ENCODE data around the gene BBX. TPM values are rescaled to one million over a fixed set of nuclear protein-coding genes. Genes with fewer than 3 reads are reported as not detected.
A peak's percentile ranks its signal among the peaks of the same experiment; 100 is the strongest.
"Not testable (repeated sequence)": the region's sequence is repeated elsewhere in the genome, so short reads cannot be mapped to it uniquely, and the experiment has no call there.

The BBX gene
- total RNA-seq, 1 donor from 2014 or later = 38.1 TPM

GRCh38 chr3:107796791-107797190 lies 274.0 kb downstream of the BBX start:
- peak in 1 of 2 donors; percentile 37 for DNase-seq (ENCODE audit: low read depth in 2 of 2)

GRCh38 chr3:107797586-107797985 lies 274.8 kb downstream of the BBX start:
- no peak for DNase-seq (ENCODE audit: low read depth in 2 of 2)

GRCh38 chr3:107798381-107798780 lies 275.6 kb downstream of the BBX start:
- DNase-seq (ENCODE audit: low read depth in 2 of 2) = peak; percentile 45 to 50

- DNase-seq (ENCODE audit: low read depth in 2 of 2) = no peak
These were observed 277.9 kb downstream of the BBX start for GRCh38 chr3:107800710-107801109.

- DNase-seq (ENCODE audit: low read depth in 2 of 2) = no peak
These were observed 280.4 kb downstream of the BBX start for GRCh38 chr3:107803170-107803569.

GRCh38 chr3:107806021-107806420 lies 283.3 kb downstream of the BBX start:
- no peak for DNase-seq (ENCODE audit: low read depth in 2 of 2)

GRCh38 chr3:107806536-107806935 lies 283.8 kb downstream of the BBX start:
- no peak for DNase-seq (ENCODE audit: low read depth in 2 of 2)

GRCh38 chr3:107810171-107811071 lies 287.7 kb downstream of the BBX start:
- DNase-seq (ENCODE audit: low read depth in 2 of 2) = no peak

GRCh38 chr3:107813026-107813425 lies 290.3 kb downstream of the BBX start:
- DNase-seq (ENCODE audit: low read depth in 2 of 2) = no peak

GRCh38 chr3:107816107-107816506 lies 293.3 kb downstream of the BBX start:
- no peak for DNase-seq (ENCODE audit: low read depth in 2 of 2)

GRCh38 chr3:107817076-107817475 lies 294.3 kb downstream of the BBX start:
- no peak for DNase-seq (ENCODE audit: low read depth in 2 of 2)

- DNase-seq (ENCODE audit: low read depth in 2 of 2) = no peak
These were observed 295.3 kb downstream of the BBX start for GRCh38 chr3:107818025-107818424.

- DNase-seq (ENCODE audit: low read depth in 2 of 2) = no peak
These were observed 296.9 kb downstream of the BBX start for GRCh38 chr3:107819656-107820055.

- no peak for DNase-seq (ENCODE audit: low read depth in 2 of 2)
These were observed 299.5 kb downstream of the BBX start for GRCh38 chr3:107822308-107822707.

- DNase-seq (ENCODE audit: low read depth in 2 of 2) = no peak
These were observed 302.1 kb downstream of the BBX start for GRCh38 chr3:107824822-107825371.

- DNase-seq (ENCODE audit: low read depth in 2 of 2) = no peak
These were observed 302.8 kb downstream of the BBX start for GRCh38 chr3:107825556-107825955.

- DNase-seq (ENCODE audit: low read depth in 2 of 2) = no peak
These were observed 304.0 kb downstream of the BBX start for GRCh38 chr3:107826727-107827126.

- no peak for DNase-seq (ENCODE audit: low read depth in 2 of 2)
These were observed 306.4 kb downstream of the BBX start for GRCh38 chr3:107829185-107829584.

GRCh38 chr3:107831590-107831989 lies 308.8 kb downstream of the BBX start:
- no peak for DNase-seq (ENCODE audit: low read depth in 2 of 2)

- no peak for DNase-seq (ENCODE audit: low read depth in 2 of 2)
These were observed 310.3 kb downstream of the BBX start for GRCh38 chr3:107833043-107833442.

- no peak for DNase-seq (ENCODE audit: low read depth in 2 of 2)
These were observed 311.1 kb downstream of the BBX start for GRCh38 chr3:107833722-107834416.

GRCh38 chr3:107835001-107835400 lies 312.2 kb downstream of the BBX start:
- DNase-seq (ENCODE audit: low read depth in 2 of 2) = not testable (repeated sequence)

Measured in dermis microvascular lymphatic vessel endothelial cell (primary cell).